Prostate gland (tissue), 2 donors: Measurements from ENCODE around the gene KIF26B. TPM values are rescaled to one million over a fixed set of nuclear protein-coding genes. Genes with fewer than 3 reads are reported as not detected.

Experiments
- DNase-seq: peaks from one replicate; pipeline ENCODE4 v3.0.0-alpha.2; 2019; ENCODE audit warnings: low spot score
- H3K27ac ChIP-seq, 2 donors: fragments of 200-600 bp; sonication (generic); 2 replicates each; pipeline ENCODE4 v1.5.1; 2017 to 2019
- H3K27me3 ChIP-seq: fragments of 200-600 bp; sonication (generic); replicated peaks from 2 replicates; pipeline ENCODE4 v1.5.1; 2019; ENCODE audit not compliant: insufficient read depth
- H3K36me3 ChIP-seq, 2 donors: fragments of 200-600 bp; sonication (generic); 1 replicate in 1 of 2; 2 replicates in 1 of 2; pipeline versions ENCODE4 v1.5.1 to v1.8.1; 2017 to 2019
- H3K4me1 ChIP-seq: fragments of 200-600 bp; sonication (generic); replicated peaks from 2 replicates; pipeline ENCODE4 v1.5.1; 2019
- H3K4me3 ChIP-seq, 2 donors: fragments of 200-600 bp; sonication (generic); 2 replicates each; pipeline ENCODE4 v1.5.1; 2017 to 2019
- H3K9me3 ChIP-seq: fragments of 200-600 bp; sonication (generic); 2 replicates; pipeline ENCODE4 v1.5.1; 2017
- POLR2A ChIP-seq: fragments of 450-650 bp; IDR thresholded peaks from one replicate; pipeline ENCODE4 v1.6.1; 2016; ENCODE audit warnings: antibody characterized with exemption, mild to moderate bottlenecking
- POLR2AphosphoS5 ChIP-seq: sonication (generic); formaldehyde crosslinking; IDR thresholded peaks from one replicate; pipeline ENCODE4 v1.6.1; 2017; ENCODE audit warnings: antibody characterized with exemption
- WGBS: methylation state at CpG from one replicate; pipeline ENCODE4 v1.1.5; 2018; 5-methylcytosine and 5-hydroxymethylcytosine counted together
- intact Hi-C: fragments of 100-400 bp; cut with DNase I; formaldehyde crosslinking; loops from one replicate; pipeline ENCODE4 v1.14.2; 2022
- total RNA-seq, 2 donors: library from RNA; depleted of rRNA; stranded (reverse); fragments of >200 nt; gene quantifications; one replicate each; pipeline ENCODE4 v1.1.0, GENCODE V29; 2016
- TF ChIP-seq, protein P1 (sequence below), 4 experiments: fragments of 200-600 bp in 2 of 4; fragments of 450-650 bp in 2 of 4; sonication (generic) in 2 of 4; IDR thresholded peaks; 1 replicate in 3 of 4; 2 replicates in 1 of 4; pipeline ENCODE4 v1.5.1; 2016 to 2019; ENCODE audit warnings: antibody characterized with exemption in 4 of 4, mild to moderate bottlenecking in 2 of 4, moderate library complexity in 2 of 4

Gene KIF26B
- total RNA-seq, 2 donors from 2014 or later: 3.3 to 3.8 TPM

DNA sequence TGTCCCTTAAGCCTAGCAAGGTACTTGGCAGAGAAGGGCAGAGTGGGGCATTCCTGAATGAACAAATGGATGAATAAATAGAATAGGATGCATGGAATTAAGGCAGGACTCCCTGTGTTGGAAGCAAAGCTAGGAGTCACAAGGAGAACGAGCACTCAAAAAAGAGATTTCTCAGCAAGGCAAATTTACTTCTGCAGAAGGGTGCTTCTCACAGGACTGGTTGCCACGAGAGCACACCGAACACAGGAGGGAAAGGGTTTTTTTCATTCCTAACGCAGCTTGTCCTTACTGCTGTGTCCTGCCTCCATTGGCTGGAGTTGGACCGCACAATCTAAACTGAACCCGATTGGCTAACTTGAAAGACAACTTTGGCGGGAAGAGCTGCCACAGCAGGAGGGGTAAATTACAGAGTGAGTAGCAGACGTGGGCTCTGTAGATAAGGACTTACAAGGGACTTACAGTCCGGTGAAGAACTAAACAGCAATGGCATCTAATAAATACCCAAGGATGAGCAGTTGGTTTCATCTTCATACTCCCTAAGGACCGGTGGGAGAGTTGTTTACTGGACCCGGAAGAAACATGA lies 52.4 kb downstream of the KIF26B start:
- DNase-seq: no peak

DNA sequence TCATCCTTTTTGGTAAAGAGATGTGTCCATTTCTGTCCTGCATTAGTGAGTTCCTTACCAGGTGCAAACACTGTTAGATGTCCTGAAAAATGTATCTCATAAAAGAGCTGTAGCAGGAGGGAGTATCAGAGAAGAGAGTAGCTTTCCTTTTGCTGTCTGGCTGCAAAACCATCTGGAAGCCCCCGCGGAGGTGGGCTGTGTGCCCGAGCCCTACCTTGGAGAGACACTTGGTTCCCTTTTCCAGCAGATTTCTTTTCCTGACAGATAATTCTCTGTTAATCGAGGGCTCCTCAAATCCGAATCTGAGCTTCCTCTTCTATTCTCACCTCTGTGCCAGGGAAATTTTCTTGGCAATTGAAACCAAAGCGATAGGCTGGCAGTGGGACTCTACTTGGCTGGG lies 53.0 kb downstream of the KIF26B start:
- no peaks in the 10 kb centered on the region for H3K27me3 ChIP-seq
- intact Hi-C loops: no loop called here
- 95% methylated on average over 6 of the region's 6 CpGs for WGBS
- TF ChIP-seq POLR2AphosphoS5: no peak
- no peak for TF ChIP-seq POLR2A
- TF ChIP-seq, protein P1, sequence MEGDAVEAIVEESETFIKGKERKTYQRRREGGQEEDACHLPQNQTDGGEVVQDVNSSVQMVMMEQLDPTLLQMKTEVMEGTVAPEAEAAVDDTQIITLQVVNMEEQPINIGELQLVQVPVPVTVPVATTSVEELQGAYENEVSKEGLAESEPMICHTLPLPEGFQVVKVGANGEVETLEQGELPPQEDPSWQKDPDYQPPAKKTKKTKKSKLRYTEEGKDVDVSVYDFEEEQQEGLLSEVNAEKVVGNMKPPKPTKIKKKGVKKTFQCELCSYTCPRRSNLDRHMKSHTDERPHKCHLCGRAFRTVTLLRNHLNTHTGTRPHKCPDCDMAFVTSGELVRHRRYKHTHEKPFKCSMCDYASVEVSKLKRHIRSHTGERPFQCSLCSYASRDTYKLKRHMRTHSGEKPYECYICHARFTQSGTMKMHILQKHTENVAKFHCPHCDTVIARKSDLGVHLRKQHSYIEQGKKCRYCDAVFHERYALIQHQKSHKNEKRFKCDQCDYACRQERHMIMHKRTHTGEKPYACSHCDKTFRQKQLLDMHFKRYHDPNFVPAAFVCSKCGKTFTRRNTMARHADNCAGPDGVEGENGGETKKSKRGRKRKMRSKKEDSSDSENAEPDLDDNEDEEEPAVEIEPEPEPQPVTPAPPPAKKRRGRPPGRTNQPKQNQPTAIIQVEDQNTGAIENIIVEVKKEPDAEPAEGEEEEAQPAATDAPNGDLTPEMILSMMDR (IDR thresholded peaks at IDR 0.05): no peak
- no peaks in the 10 kb centered on the region for H3K9me3 ChIP-seq
- H3K4me1 ChIP-seq: no peaks in the 10 kb centered on the region
- no peak for DNase-seq
- no peaks in the 10 kb centered on the region for H3K36me3 ChIP-seq
- no peak overlapping the region for H3K4me3 ChIP-seq
- H3K27ac ChIP-seq: no peak overlapping the region

More for the DNA sequence above, 52.4 kb downstream of the KIF26B start:
- no peaks in the 10 kb centered on the region for H3K27me3 ChIP-seq
- no peak overlapping the region for H3K27ac ChIP-seq
- TF ChIP-seq POLR2A (no peak), POLR2AphosphoS5 (no peak)
- TF ChIP-seq, protein P1 (IDR thresholded peaks at IDR 0.05): no peak
- 97% methylated on average over 11 of the region's 11 CpGs for WGBS
- no peaks in the 10 kb centered on the region for H3K4me1 ChIP-seq
- intact Hi-C loops: no loop called here
- H3K4me3 ChIP-seq: no peak overlapping the region
- H3K36me3 ChIP-seq: no peaks in the 10 kb centered on the region
- no peaks in the 10 kb centered on the region for H3K9me3 ChIP-seq

DNA sequence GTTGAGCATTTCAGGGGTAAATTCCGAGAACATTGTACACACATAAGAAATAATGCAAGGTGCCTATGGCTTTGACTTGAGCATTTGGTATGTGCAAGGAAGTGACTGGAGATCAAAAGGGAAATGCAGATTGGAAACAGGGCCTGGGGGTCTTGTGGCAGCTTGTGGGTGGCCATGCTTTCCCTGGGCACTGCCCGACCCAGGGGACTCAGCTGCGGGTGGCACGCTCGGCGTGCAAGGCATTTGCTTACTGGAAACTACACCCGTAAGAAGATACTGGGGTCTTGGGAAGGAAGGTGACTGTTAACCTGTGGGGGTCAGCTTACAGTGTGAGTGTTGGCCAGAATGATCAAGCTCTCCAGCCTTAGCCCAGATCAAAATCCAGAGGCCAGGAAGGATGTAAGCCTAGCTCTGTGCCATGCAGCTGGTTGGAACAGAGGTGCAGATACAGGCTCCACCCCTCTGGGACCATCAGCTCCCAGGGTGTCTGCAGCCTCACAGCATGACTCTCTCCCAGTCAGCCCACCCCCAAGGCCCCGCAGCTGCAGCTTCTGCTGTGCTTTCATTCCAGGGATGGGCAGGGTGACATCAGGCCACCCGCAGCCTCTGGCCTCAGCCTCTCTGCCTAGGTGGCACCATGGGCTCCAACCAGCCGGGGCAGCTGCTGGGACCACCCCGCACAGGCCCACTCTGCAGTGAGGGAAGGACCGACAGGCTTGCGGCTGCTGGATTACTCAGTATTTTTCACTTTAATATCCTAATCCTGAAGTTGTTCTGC lies 55.1 kb downstream of the KIF26B start:
- intact Hi-C loops: no loop called here
- Histone ChIP-seq H3K4me3 (no peak overlapping the region), H3K9me3 (no peaks in the 10 kb centered on the region), H3K27me3 (no peaks in the 10 kb centered on the region), H3K27ac (no peak overlapping the region), H3K4me1 (no peaks in the 10 kb centered on the region), H3K36me3 (no peaks in the 10 kb centered on the region)
- TF ChIP-seq, protein P1 (IDR thresholded peaks at IDR 0.05): no peak
- TF ChIP-seq POLR2A: no peak
- no peak for TF ChIP-seq POLR2AphosphoS5
- DNase-seq: no peak
- 90% methylated on average over 13 of the region's 13 CpGs for WGBS

DNA sequence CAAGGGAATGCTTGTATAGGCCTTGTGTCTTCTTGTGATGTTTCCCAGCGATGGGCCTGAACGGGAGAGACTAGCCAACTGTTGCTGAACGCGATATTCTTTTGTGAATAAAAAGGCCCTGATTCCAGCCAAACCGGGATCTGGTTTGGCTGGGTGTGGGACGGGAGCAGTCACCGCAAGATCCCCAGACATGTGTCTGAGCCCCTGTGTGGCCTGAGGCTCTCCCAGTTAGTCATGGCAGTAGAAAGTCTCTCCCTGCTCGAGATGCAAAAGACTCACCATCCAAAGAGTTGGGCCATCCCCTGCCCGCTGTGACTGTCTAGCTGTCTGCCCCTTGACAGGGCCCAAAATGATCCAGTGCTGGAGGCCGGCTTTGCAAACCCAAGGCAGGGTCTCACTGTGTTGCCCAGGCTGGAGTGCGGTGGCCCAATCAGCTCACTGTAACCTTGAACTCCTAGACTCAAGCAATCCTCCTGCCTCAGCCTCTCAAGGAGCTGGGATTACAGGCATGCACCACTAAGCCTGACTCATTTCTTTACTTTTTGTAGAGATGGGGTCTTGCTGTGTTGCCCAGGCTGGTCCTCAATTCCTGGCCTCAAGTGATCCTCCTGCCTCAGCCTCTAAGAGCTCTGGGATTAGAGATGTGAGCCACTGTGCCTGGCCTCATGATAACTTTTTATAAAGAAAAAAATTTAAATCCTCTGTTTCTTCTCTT lies 56.4 kb downstream of the KIF26B start:
- no peak overlapping the region for H3K4me3 ChIP-seq
- 73% methylated on average over 10 of the region's 11 CpGs for WGBS
- H3K4me1 ChIP-seq: no peaks in the 10 kb centered on the region
- H3K9me3 ChIP-seq: no peaks in the 10 kb centered on the region
- no peak for DNase-seq
- no peaks in the 10 kb centered on the region for H3K36me3 ChIP-seq
- H3K27ac ChIP-seq: no peak overlapping the region
- H3K27me3 ChIP-seq: no peaks in the 10 kb centered on the region
- intact Hi-C loops: no loop called here
- TF ChIP-seq POLR2AphosphoS5: no peak
- TF ChIP-seq POLR2A: no peak
- TF ChIP-seq, protein P1 (IDR thresholded peaks at IDR 0.05): no peak
